Stimulated activated CD4-positive, alpha-beta T cell treated with anti-CD3 and anti-CD28 coated beads, Interleukin-12 subunit alpha, Interleukin-12 subunit beta, amount 100 ng/mL, for 48 hours (primary cell): Measurements from ENCODE around the gene PTPRN2.

ENCODE experiments used
- DNase-seq, 3 donors: peaks; one replicate each; pipeline ENCODE4 v3.0.0-alpha.2; 2020; ENCODE audit warnings: low read depth in 2 of 3, low spot score in 1 of 3

Gene PTPRN2

GRCh38 chr7:158272509-158273137 lies 315.0 kb downstream of the PTPRN2 start:
- DNase-seq: no peak

GRCh38 chr7:158272091-158272490 lies 315.5 kb downstream of the PTPRN2 start:
- DNase-seq: no peak

- no peak for DNase-seq
These were observed 316.0 kb downstream of the PTPRN2 start for GRCh38 chr7:158271646-158272045.

GRCh38 chr7:158270856-158271413 lies 316.7 kb downstream of the PTPRN2 start:
- no peak for DNase-seq

GRCh38 chr7:158270106-158270775 lies 317.4 kb downstream of the PTPRN2 start:
- DNase-seq: no peak

GRCh38 chr7:158268816-158269535 lies 318.6 kb downstream of the PTPRN2 start:
- DNase-seq: no peak

- DNase-seq: no peak
These were observed 319.7 kb downstream of the PTPRN2 start for GRCh38 chr7:158267742-158268435.

- DNase-seq: no peak
These were observed 320.5 kb downstream of the PTPRN2 start for GRCh38 chr7:158266817-158267741.

- DNase-seq: no peak
These were observed 321.2 kb downstream of the PTPRN2 start for GRCh38 chr7:158266426-158266816.

GRCh38 chr7:158265743-158266080 lies 321.9 kb downstream of the PTPRN2 start:
- DNase-seq: no peak

GRCh38 chr7:158264881-158265742 lies 322.5 kb downstream of the PTPRN2 start:
- DNase-seq: no peak

- no peak for DNase-seq
These were observed 323.5 kb downstream of the PTPRN2 start for GRCh38 chr7:158263964-158264748.

GRCh38 chr7:158263110-158263963 lies 324.3 kb downstream of the PTPRN2 start:
- DNase-seq: no peak

GRCh38 chr7:158262284-158263109 lies 325.1 kb downstream of the PTPRN2 start:
- no peak for DNase-seq

- DNase-seq: no peak
These were observed 326.0 kb downstream of the PTPRN2 start for GRCh38 chr7:158261362-158262235.
